SU-DHL-6 (cell line): ENCODE data around the gene ERBB4.

ENCODE experiments used
- H2AFZ ChIP-seq: fragments of 200-600 bp; sonication (generic); 2 replicates; pipeline ENCODE4 v1.6.1; 2014; ENCODE audit warnings: low read depth, mild to moderate bottlenecking, moderate library complexity, mixed read lengths, antibody characterized with exemption, low read length; ENCODE audit not compliant: severe bottlenecking
- H3F3A ChIP-seq: fragments of 200-600 bp; shearing (Covaris generic); 2 replicates; pipeline ENCODE4 v1.6.0; 2016; ENCODE audit warnings: antibody characterized with exemption, mild to moderate bottlenecking; ENCODE audit not compliant: insufficient read depth
- H3K27ac ChIP-seq: fragments of 200-600 bp; sonication (generic); 2 replicates; pipeline ENCODE4 v1.5.1; 2016; ENCODE audit warnings: low read depth, mild to moderate bottlenecking, low read length, moderate library complexity, mixed read lengths
- H3K27me3 ChIP-seq: fragments of 200-600 bp; sonication (generic), shearing (Covaris generic); 2 replicates; pipeline ENCODE4 v1.6.0; 2014; ENCODE audit warnings: mild to moderate bottlenecking, low read length
- H3K36me3 ChIP-seq: fragments of 200-600 bp; sonication (generic); 2 replicates; pipeline ENCODE4 v1.6.1; 2014; ENCODE audit warnings: mild to moderate bottlenecking, low read length, mixed read lengths
- H3K4me2 ChIP-seq: fragments of 300-600, 200-600 bp; shearing (Covaris generic), sonication (generic); 2 replicates; pipeline ENCODE4 v1.6.0; 2014; ENCODE audit warnings: low read length, low read depth, mild to moderate bottlenecking; ENCODE audit not compliant: poor library complexity, severe bottlenecking
- H3K4me3 ChIP-seq: fragments of 200-600 bp; sonication (generic); 2 replicates; pipeline ENCODE4 v1.5.1; 2014; ENCODE audit warnings: antibody characterized with exemption, low read length, mild to moderate bottlenecking, mixed read lengths; ENCODE audit not compliant: insufficient read depth, poor library complexity, severe bottlenecking
- H3K79me2 ChIP-seq: fragments of 200-600 bp; sonication (generic); 2 replicates; pipeline ENCODE4 v1.6.1; 2014; ENCODE audit warnings: mild to moderate bottlenecking, low read length, moderate library complexity; ENCODE audit not compliant: insufficient read depth
- H3K9ac ChIP-seq: fragments of 200-600 bp; sonication (generic); 2 replicates; pipeline ENCODE4 v1.7.0; 2014; ENCODE audit warnings: mild to moderate bottlenecking, low read length
- H3K9me2 ChIP-seq: fragments of 200-600 bp; sonication (generic); replicated peaks from 2 replicates; pipeline ENCODE4 v1.6.1; 2014; ENCODE audit warnings: low read length; ENCODE audit not compliant: insufficient read depth
- H3K9me3 ChIP-seq: fragments of 200-600 bp; sonication (generic); 2 replicates; pipeline ENCODE4 v1.6.1; 2014; ENCODE audit warnings: low read length, mixed read lengths; ENCODE audit not compliant: insufficient read depth
- H4K20me1 ChIP-seq: fragments of 200-600 bp; sonication (generic); 2 replicates; pipeline ENCODE4 v1.6.1; 2014; ENCODE audit warnings: low read depth, mild to moderate bottlenecking, antibody characterized with exemption, low read length, moderate library complexity, mixed read lengths
- CTCF ChIP-seq: fragments of 200-600 bp; sonication (generic); IDR thresholded peaks from one replicate; pipeline ENCODE4 v1.5.1; 2017; ENCODE audit warnings: antibody characterized with exemption, mild to moderate bottlenecking, low read length, moderate library complexity; ENCODE audit not compliant: insufficient read depth, poor library complexity, severe bottlenecking
- EZH2phosphoT487 ChIP-seq: fragments of 200-600 bp; sonication (generic), shearing (Covaris generic); conservative IDR thresholded peaks from 2 replicates; pipeline ENCODE4 v1.6.1; 2018; ENCODE audit warnings: mild to moderate bottlenecking, antibody characterized with exemption, low read length, moderate library complexity, mixed read lengths

The ERBB4 gene

GRCh38 chr2:212359425-212360067, 179.1 kb downstream of the ERBB4 start:
- H3F3A ChIP-seq: no peaks in the 10 kb centered on the region
- no peak overlapping the region for H2AFZ ChIP-seq
- H3K79me2 ChIP-seq: no peaks in the 10 kb centered on the region
- H3K9me3 ChIP-seq: no peaks in the 10 kb centered on the region
- no peak overlapping the region for H3K9ac ChIP-seq
- no peak for TF ChIP-seq EZH2phosphoT487
- no peak for TF ChIP-seq CTCF
- H3K36me3 ChIP-seq: no peaks in the 10 kb centered on the region
- no peaks in the 10 kb centered on the region for H3K9me2 ChIP-seq
- H3K4me2 ChIP-seq: no peak overlapping the region
- no peak overlapping the region for H3K27ac ChIP-seq
- no peaks in the 10 kb centered on the region for H4K20me1 ChIP-seq
- no peak overlapping the region for H3K4me3 ChIP-seq
- no peaks in the 10 kb centered on the region for H3K27me3 ChIP-seq

- no peak for TF ChIP-seq CTCF
- no peak for TF ChIP-seq EZH2phosphoT487
- no peak overlapping the region for H3K4me2 ChIP-seq
- H3K4me3 ChIP-seq: no peak overlapping the region
- H2AFZ ChIP-seq: no peak overlapping the region
- H3K9me3 ChIP-seq: no peaks in the 10 kb centered on the region
- no peaks in the 10 kb centered on the region for H3K27me3 ChIP-seq
- H3K36me3 ChIP-seq: no peaks in the 10 kb centered on the region
- no peaks in the 10 kb centered on the region for H4K20me1 ChIP-seq
- no peak overlapping the region for H3K27ac ChIP-seq
- H3F3A ChIP-seq: no peaks in the 10 kb centered on the region
- no peaks in the 10 kb centered on the region for H3K9me2 ChIP-seq
- H3K79me2 ChIP-seq: no peaks in the 10 kb centered on the region
- H3K9ac ChIP-seq: no peak overlapping the region
These were observed 181.0 kb downstream of the ERBB4 start for GRCh38 chr2:212357606-212358005.

GRCh38 chr2:212354382-212354781, 184.2 kb downstream of the ERBB4 start:
- H3K36me3 ChIP-seq: no peaks in the 10 kb centered on the region
- no peak overlapping the region for H2AFZ ChIP-seq
- H3K9ac ChIP-seq: no peak overlapping the region
- no peak overlapping the region for H3K4me2 ChIP-seq
- H3K27me3 ChIP-seq: no peaks in the 10 kb centered on the region
- no peak overlapping the region for H3K27ac ChIP-seq
- H3F3A ChIP-seq: no peaks in the 10 kb centered on the region
- H3K9me3 ChIP-seq: no peaks in the 10 kb centered on the region
- no peak overlapping the region for H3K4me3 ChIP-seq
- no peaks in the 10 kb centered on the region for H3K9me2 ChIP-seq
- no peaks in the 10 kb centered on the region for H3K79me2 ChIP-seq
- TF ChIP-seq EZH2phosphoT487 (no peak), CTCF (no peak)
- no peaks in the 10 kb centered on the region for H4K20me1 ChIP-seq
